HG02763 (cell line): ENCODE measurements around the gene USP12.
A peak's percentile ranks its signal among the peaks of the same experiment; 100 is the strongest.
"Not testable (repeated sequence)": the region's sequence is repeated elsewhere in the genome, so short reads cannot be mapped to it uniquely, and the experiment has no call there.

Experiments
- ATAC-seq: cut with Tn5 transposase; IDR thresholded peaks from one replicate; pipeline ENCODE4 v1.9.1; 2021; ENCODE audit warnings: mild to moderate bottlenecking, moderate library complexity; ENCODE audit not compliant: unreplicated experiment

Gene USP12

DNA sequence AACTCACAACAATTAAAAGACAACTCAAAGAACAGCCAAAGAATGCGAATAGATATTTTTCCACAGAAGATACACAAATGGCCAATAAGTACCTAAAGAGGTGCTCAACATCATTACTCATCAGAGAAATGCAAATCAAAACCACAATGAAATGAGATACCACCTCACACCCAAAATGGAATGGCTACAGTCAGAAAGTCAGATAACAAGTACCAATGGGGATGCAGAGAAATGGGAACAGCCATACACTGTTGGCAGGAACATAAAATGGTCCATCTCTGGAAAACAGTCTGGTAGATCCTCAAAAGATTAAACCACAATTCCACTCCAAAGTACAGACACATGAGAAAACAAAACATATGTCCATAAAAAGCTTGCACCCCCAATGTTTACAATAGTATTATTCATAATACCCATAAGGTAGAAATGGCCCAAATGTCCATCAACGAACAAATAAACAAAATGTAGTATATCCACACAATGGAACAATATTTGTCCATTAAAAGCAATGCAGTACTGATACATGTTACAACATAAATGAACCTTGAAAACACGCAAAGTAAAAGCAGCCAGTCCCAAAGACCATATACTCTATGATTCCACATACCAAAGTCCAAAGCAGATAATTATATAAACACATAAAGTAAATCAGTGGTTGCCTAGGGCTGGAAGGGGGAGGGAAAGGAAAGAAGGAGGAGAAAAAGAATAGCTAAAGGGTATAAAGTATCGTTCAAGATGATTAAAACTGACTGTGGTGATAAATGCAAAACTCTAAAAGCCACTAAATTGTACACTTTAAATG is 19.6 kb downstream of the USP12 start:
- ATAC-seq: no peak

DNA sequence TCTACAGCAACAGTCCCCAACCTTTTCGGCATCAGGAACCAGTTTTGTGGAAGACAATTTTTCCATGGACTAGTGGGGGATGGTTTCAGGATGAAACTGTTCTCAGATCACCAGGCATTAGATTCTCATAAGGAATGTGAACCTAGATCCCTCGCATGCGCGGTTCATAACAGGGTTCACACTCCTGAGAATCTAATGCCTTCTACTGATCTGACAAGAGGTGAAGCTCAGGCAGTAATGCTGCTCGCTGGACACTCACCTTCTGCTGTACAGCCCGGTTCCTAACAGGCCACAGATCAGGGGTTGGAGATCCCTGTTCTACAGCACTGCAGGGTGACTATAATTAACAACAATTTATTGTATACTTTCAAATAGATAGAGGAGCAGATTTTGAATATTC is 21.9 kb downstream of the USP12 start:
- no peak for ATAC-seq

GRCh38 chr13:27148900-27149299 is 22.7 kb downstream of the USP12 start:
- ATAC-seq: no peak

- peak; percentile 54 for ATAC-seq
Measured at GRCh38 chr13:27147530-27148170, 24.0 kb downstream of the USP12 start.

DNA sequence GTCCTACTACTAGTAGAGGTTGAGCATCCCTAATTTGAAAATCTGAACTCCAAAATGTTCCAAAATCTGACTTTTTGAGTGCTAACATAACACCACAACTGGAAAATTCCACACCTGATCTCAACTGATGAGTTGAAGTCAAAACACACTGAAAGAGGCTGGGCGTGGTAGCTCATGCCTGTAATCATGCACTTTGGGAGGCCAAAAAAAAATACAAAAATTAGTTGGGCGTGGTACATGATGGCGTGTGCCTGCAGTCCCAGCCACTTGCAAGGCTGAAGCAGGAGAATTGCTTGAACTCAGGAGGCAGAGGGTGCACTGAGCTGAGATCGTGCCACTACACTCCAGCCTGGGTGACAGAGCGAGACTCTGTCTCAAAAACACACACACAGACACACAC is 29.9 kb downstream of the USP12 start:
- ATAC-seq: no peak

DNA sequence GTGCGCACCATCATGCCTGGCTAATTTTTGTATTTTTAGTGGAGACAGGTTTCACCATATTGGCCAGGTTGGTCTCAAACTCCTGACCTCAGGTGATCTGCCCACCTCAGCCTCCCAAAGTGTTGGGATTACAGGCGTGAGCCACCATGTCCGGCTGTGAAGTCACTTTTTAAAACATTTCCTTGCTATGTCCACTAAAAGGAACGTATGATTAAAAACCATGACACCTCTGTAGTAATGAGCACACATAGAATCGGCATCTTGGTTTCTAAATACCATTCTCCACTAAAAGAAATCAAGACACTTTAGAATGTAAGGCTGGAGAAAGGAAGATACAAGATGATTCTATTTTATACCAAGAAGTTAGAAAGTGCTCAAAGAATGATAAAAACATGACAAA is 30.5 kb downstream of the USP12 start:
- not testable (repeated sequence) for ATAC-seq

DNA sequence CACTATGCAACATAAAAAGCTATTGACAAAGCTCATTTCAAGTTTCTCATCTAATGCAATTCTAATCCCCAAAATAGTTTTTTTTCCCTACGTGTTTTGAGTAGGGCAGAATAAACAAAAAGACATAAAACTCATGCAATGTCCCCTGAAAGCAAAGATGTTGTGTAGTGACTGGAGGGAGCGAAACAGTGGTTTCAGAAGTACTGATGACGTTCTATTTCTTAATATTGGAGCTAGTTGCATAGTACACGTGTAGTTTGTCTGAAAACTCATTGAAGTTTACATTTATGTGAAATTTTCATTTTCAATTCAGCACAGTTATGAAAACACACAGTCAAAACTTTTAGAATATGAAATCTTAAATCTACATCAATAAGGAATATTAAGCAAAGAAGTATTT is 31.6 kb downstream of the USP12 start:
- ATAC-seq: no peak

DNA sequence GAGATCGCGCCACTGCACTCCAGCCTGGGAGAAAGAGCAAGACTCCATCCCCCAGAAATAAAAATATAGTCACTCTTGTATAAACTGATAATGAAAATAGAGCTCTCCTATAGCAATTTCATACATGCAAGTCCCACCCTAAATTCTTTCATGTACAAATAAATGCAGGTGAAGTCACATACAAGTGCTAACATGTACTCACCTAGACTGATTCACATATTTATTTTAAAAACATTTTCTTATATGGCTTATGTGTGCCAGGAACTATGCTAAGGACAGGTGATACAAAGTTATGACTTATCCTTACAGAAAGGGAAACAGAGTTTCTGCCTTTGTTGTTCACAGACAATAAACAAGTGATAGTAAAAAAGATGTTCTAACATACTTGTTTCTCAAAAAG is 32.0 kb downstream of the USP12 start:
- ATAC-seq: no peak

GRCh38 chr13:27138457-27139093 is 33.0 kb downstream of the USP12 start:
- no peak for ATAC-seq

GRCh38 chr13:27137759-27138158 is 33.9 kb downstream of the USP12 start:
- ATAC-seq: no peak

DNA sequence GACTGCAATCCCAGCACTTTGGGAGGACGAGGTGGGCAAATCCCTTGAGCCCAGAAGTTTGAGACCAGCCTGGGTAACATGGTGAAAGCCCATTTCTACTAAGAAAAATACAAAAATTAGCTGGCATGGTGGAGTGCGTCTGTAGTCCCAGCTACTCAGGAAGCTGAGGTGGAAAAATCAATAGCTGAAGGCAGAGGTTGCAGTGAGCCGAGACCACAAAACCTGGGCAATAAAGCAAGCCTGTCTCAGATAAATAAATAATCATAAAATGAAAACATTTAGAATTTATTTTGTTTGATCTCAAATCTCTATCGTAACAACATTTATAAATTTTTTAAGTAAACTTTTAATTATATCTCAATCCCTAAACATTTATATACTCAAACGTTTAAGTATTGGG is 36.6 kb downstream of the USP12 start:
- ATAC-seq: no peak

DNA sequence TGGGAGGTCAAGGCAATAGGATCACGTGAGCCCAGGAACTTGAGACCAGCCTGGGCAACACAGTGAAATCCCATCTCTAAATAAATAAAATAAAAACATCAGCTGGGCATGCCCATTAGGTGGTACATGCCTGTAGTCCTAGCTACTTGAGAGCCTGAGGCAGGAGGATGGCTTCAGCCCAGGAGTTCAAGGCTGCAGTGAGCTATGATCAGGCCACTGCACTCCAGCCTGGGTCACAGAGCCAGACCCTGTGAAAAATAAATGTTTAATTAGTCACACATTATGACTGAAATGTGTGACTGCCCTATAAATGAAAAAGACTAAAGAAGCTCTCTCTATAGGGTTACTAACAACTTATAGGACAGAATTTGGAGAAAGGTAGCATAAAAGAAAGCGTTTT is 37.7 kb downstream of the USP12 start:
- no peak for ATAC-seq

DNA sequence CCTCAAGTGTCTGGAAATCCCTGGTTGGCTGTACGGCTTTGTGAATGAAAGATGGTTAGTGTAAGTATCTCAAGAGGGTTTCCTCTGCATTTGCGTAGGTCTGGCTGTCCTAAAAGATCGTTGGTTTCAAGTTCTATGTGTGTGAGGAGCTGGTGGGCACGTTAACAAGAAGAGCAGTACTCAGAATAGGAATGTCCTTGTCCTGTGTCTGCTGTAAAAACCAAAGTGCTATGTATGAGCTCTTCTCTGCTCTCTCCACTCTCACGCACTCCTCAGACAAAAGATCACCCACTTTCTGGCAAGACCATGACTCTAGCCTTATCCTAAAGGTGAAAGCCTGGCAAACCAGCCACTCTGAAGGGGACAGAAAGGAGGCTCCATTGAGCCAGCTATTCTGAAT is 39.1 kb downstream of the USP12 start:
- peak; percentile 38 for ATAC-seq

DNA sequence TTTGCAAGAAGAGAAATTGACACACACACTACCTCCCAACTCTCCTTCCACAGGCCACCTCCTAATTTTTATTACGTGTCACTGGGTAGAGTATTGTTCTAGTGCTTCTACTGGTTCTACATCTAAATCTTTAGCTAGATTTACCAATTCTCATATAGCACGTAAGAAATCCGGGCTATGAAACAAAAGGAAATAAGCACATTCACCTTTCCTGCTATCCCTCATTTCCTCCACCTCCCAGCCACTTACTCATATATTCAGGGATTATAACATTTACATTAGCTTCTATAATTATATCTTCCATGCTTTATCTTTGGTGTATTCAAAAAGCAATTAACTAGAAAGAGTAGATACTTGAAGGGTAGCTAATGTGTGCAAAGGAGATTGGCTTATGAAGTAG is 39.7 kb downstream of the USP12 start:
- no peak for ATAC-seq

DNA sequence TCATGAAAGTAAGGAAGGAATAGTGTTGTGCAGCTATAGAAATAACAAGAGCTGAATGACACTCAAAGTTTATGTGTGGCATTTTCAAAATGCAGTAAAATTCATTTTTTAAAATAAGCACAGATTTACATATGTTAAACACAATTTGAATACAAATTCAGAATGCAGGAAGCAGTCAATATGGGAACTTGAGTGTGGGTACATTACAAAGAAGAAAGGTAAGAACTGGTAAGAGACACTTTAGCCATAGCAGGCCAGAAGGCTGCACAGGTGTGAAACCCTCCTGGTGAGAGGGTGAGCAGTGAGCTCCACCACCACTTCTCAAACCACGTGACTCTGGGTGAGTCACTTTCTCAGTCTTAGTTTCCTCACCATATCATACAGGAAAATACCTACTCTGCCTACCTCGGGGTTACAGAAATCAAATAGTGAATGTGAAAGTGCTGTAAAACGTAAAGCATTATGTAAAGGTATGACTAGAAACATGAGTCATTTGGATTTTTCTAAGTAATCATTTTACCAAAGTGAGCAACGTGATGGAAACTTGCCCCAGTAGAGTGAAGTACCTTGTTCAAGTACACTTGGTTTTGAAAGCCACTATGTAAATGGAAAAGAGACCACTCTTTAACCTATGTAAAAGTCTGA is 40.5 kb downstream of the USP12 start:
- ATAC-seq: peak; percentile 86

DNA sequence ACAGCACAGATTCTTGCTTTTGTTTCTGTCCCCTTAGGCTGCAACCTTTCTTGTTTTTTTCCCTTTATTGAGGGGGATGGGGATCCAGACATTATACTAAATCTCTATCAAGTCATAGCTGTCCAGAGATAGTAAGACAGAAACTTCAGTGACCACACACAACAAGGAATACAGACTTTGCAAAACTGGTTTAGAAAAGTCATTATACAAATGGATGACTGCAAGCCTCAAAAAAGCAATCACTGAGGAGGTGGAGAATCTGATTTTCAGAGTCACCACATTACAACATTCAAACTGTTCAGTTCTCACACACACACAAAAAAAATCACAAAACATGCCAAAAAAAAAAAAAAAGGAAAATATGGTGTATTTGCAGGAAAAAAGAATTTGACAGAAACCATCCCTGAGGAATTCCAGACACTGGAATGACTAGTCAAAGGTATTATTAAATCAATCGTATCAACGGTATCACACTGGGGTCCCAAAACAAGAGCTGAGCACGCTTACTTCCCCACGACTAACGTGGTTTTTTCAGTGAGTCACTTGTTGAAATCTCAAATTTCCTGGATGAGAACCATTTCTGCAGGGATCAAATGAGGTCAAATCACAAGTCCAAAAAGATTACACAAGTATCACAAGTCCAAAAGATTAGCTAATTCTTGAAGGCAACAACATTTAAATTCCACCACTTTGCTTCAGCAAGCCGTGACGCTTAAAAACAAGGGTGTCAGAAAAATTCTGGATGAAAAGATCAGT is 41.2 kb downstream of the USP12 start:
- no peak for ATAC-seq

GRCh38 chr13:27128825-27129627 is 42.6 kb downstream of the USP12 start:
- no peak for ATAC-seq

- no peak for ATAC-seq
Measured at GRCh38 chr13:27126859-27127258, 44.8 kb downstream of the USP12 start.

GRCh38 chr13:27125357-27126282 is 46.0 kb downstream of the USP12 start:
- no peak for ATAC-seq
